Skeletal muscle tissue (tissue), 4 donors: ENCODE data around the gene C14orf132. TPM values are rescaled to one million over a fixed set of nuclear protein-coding genes. Genes with fewer than 3 reads are reported as not detected.

Source experiments
- H3K27ac ChIP-seq: one replicate; pipeline ENCODE4 v1.7.0; 2013; ENCODE audit warnings: mild to moderate bottlenecking, low read depth, low read length, inconsistent platforms
- H3K27me3 ChIP-seq, 3 donors: one replicate each; pipeline ENCODE4 v1.7.0; 2013; ENCODE audit warnings: low read length in 3 of 3; ENCODE audit not compliant: control insufficient read depth in 3 of 3, insufficient read depth in 3 of 3
- H3K36me3 ChIP-seq, 3 donors: one replicate each; pipeline ENCODE4 v1.7.0; 2013; ENCODE audit warnings: low read length in 3 of 3; ENCODE audit not compliant: control insufficient read depth in 3 of 3, insufficient read depth in 3 of 3
- H3K4me1 ChIP-seq, 3 donors: one replicate each; pipeline ENCODE4 v1.7.0; 2013; ENCODE audit warnings: low read length in 3 of 3, mild to moderate bottlenecking in 3 of 3; ENCODE audit not compliant: control insufficient read depth in 3 of 3, insufficient read depth in 3 of 3
- H3K4me3 ChIP-seq, 3 donors: one replicate each; pipeline ENCODE4 v1.7.0; 2013; ENCODE audit warnings: low read length in 3 of 3
- H3K9ac ChIP-seq, 3 donors: one replicate each; pipeline ENCODE4 v1.7.0; 2013; ENCODE audit warnings: low read length in 3 of 3, mild to moderate bottlenecking in 3 of 3, moderate library complexity in 2 of 3, low read depth in 1 of 3
- H3K9me3 ChIP-seq, 3 donors: one replicate each; pipeline ENCODE4 v1.7.0; 2013; ENCODE audit warnings: low read length in 3 of 3; ENCODE audit not compliant: control insufficient read depth in 3 of 3
- total RNA-seq: library from RNA; depleted of rRNA; stranded (reverse); fragments of >200 nt; gene quantifications from one replicate; pipeline ENCODE4 v1.2.3, GENCODE V29; 2014
- donor health status: Osteomylitis.

Gene C14orf132
- total RNA-seq, 1 donor from 2014 or later = 8.9 TPM

DNA sequence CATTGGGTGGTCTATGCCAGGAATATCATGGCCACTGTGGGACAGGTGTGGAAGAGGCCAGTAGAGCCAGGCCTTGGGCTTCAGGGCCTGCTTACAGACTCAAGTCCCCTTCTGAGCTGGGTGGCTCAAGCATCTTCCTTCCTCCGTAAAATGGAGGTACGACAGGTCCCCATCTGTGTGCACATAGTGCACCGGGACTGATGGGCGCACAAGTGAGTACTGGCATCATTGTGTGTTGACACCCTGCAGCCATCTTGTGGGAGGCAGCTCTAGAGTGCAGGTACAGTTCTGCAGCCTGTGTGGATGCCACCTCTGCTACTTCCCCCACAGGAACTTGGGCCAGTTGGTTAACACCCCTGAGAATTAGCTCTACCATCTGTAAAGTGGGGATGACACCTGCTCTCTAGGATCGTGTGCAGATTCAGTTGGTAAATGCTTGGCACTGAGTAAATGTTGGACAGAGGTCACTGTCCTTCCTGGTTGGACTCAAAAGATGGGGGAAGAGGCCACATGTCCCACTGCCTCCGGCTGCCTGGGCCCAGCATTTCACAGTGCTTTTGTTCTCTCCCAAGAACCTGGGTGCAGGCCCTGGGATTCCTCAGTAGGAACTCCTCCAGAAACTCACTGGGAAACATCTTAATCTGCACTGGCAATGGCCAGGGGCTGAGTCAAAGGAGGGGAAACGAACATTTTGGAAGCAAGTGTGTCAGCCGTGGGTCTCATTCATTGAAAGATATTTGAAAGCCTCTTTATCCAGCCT, 70.6 kb downstream of the C14orf132 start:
- Histone ChIP-seq H3K36me3 (no peaks in the 10 kb centered on the region), H3K4me3 (no peak overlapping the region), H3K9me3 (no peaks in the 10 kb centered on the region), H3K9ac (no peak overlapping the region), H3K27ac (no peak overlapping the region), H3K27me3 (peaks cover 0 to 8% (median 0%) of the 10 kb centered on the region in 3 donors), H3K4me1 (peaks cover 3 to 6% (median 3%) of the 10 kb centered on the region in 3 donors)

GRCh38 chr14:96112032-96112431, 72.9 kb downstream of the C14orf132 start:
- Histone ChIP-seq H3K4me1 (no peaks in the 10 kb centered on the region), H3K9ac (no peak overlapping the region), H3K27me3 (peaks cover 0 to 5% (median 0%) of the 10 kb centered on the region in 3 donors), H3K9me3 (no peaks in the 10 kb centered on the region), H3K4me3 (no peak overlapping the region), H3K36me3 (no peaks in the 10 kb centered on the region), H3K27ac (no peak overlapping the region)

DNA sequence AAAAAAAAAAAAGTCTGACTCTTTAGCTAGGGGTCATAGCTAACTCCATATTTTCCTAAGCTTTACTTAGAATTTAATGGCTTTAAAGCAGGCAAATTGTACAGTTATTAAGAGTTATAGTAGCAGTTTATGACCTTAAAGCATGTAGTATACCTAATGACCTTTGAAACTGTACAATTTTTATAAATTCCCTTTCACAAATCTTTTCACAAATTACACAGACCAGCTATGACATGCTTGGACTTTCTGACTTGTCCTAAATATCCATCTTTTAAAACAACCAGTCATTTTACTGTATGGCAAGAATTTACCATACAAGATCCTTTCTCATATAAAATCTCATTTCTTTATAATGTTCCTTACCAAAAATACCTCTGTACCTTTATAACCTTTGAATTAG, 74.8 kb downstream of the C14orf132 start:
- Histone ChIP-seq H3K27me3 (peaks cover 0 to 5% (median 0%) of the 10 kb centered on the region in 3 donors), H3K27ac (no peak overlapping the region), H3K36me3 (no peaks in the 10 kb centered on the region), H3K4me3 (no peak overlapping the region), H3K4me1 (no peaks in the 10 kb centered on the region), H3K9me3 (no peaks in the 10 kb centered on the region), H3K9ac (no peak overlapping the region)

DNA sequence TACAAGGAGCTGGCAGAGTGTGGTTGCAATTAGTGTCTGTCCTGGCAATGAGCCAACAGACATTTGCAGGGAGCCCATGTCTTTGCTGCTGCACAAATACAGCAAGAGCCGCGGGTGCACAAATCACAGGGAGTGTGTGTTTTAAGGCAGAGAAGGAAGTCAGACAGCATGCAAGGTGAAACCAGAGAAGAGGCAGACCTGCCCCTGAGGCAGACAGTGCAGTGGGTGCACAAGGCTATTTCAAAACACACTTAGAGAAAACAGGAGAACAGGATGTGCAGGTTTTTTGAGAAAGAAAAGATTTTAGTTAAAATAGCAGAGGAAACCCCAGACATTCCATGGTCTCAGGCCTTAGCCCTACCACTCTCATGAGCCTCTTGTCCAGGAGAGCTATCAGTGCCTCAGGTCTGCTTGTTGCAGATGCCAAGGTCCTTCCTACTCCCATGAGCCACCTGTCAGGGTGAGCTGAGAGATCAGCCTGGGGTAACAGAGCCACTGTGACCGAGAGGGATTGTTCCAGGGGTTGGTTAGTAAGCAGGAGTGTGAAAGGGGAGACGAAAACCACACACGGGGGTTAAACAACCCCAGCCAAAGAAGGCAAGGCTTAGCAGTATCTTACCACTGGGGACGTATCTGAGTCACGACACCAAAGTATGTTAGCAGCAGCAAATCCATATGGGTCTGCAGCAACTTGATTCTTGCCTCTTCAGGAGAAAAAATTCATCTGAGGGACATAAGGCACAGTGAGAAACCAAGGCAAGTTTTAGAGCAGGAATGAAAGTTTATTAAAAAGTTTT, 78.1 kb downstream of the C14orf132 start:
- no peak overlapping the region for H3K27ac ChIP-seq
- no peaks in the 10 kb centered on the region for H3K4me1 ChIP-seq
- no peaks in the 10 kb centered on the region for H3K36me3 ChIP-seq
- H3K27me3 ChIP-seq = no peaks in the 10 kb centered on the region
- no peaks in the 10 kb centered on the region for H3K9me3 ChIP-seq
- no peak overlapping the region for H3K9ac ChIP-seq
- H3K4me3 ChIP-seq = no peak overlapping the region

DNA sequence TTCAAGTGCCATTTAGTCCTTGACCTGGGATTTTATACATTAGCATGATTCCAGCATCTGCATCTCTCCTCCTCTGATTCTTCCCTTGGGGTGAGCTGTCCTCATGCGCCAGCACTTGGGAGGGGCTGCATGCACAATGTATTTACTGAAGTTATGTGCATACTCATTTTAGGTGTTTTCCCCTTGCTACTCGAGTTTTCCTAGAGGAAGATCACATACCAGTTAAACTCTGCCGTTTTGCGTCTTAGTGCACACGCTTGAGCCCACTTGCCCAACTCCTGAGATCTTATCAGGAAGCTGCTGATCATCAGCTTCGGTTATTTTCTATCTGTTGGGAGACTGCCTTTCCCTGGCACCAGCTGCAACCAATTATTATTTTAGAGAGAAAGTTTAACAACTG, 78.8 kb downstream of the C14orf132 start:
- H3K4me3 ChIP-seq = no peak overlapping the region
- H3K36me3 ChIP-seq = no peaks in the 10 kb centered on the region
- no peaks in the 10 kb centered on the region for H3K9me3 ChIP-seq
- H3K9ac ChIP-seq = no peak overlapping the region
- no peaks in the 10 kb centered on the region for H3K4me1 ChIP-seq
- H3K27me3 ChIP-seq = no peaks in the 10 kb centered on the region
- H3K27ac ChIP-seq = no peak overlapping the region

GRCh38 chr14:96118391-96118790, 79.2 kb downstream of the C14orf132 start:
- no peak overlapping the region for H3K9ac ChIP-seq
- H3K4me3 ChIP-seq = no peak overlapping the region
- no peak overlapping the region for H3K27ac ChIP-seq
- H3K27me3 ChIP-seq = no peaks in the 10 kb centered on the region
- H3K4me1 ChIP-seq = no peaks in the 10 kb centered on the region
- H3K36me3 ChIP-seq = no peaks in the 10 kb centered on the region
- H3K9me3 ChIP-seq = no peaks in the 10 kb centered on the region

DNA sequence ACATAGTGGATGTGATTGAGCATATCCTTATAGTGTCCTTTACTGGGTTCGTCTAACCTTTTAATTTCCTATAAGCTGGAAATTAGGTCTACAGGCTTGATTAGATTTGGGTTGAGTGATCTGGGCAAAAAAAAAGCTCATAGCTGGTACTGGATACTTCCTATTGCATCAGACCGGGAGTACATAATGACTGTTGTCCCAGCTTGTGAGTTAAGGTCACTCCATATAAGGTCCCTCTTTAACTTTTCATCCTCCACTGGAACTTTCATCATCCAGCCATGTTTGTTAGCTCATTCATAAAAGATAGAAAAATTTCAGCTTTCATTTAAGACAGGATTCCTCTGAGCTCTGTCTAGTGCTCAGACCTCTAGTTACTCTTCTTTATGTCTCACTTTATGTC, 80.8 kb downstream of the C14orf132 start:
- H3K36me3 ChIP-seq = no peaks in the 10 kb centered on the region
- H3K27me3 ChIP-seq = no peaks in the 10 kb centered on the region
- H3K27ac ChIP-seq = no peak overlapping the region
- H3K4me1 ChIP-seq = no peaks in the 10 kb centered on the region
- no peak overlapping the region for H3K4me3 ChIP-seq
- H3K9me3 ChIP-seq = no peaks in the 10 kb centered on the region
- H3K9ac ChIP-seq = no peak overlapping the region

DNA sequence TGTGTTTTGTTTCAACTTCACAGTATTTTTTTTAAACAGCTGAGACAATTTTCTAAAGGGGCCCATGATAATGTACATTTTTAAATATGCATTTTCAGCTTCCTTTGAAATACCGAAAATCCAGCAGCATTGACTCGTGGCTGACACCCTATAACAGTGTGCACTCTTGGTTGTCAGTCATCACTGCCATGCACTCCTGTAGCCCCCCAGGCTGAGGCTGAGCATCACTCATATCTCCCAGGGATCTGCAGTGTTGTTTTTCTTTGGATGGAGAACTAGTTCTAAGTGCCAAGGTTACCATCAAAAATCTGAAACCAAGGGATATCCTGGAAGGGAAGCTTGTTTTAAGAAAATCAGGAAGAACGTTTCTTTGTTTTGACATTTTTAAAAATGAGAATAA, 81.2 kb downstream of the C14orf132 start:
- H3K36me3 ChIP-seq = no peaks in the 10 kb centered on the region
- H3K27ac ChIP-seq = no peak overlapping the region
- H3K4me3 ChIP-seq = no peak overlapping the region
- H3K27me3 ChIP-seq = no peaks in the 10 kb centered on the region
- H3K4me1 ChIP-seq = no peaks in the 10 kb centered on the region
- H3K9ac ChIP-seq = no peak overlapping the region
- no peaks in the 10 kb centered on the region for H3K9me3 ChIP-seq

DNA sequence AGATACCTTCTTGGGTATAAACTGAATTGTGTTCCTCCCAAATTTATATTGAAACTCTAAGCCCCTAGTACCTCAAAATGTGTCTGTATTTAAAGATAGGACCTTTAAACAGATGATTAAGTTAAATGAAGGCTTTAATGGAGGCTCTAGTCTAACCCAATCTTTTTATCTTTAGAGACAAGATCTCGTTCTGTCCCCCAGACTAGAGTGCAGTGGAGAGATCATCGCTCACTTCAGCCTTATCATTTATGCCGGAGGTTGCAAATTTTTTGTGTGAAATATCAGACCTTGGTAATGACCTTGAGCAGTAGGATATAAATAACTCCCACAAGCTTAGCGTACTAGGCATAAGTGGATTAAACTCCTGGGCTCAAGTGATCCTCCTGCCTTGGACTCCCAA, 81.8 kb downstream of the C14orf132 start:
- Histone ChIP-seq H3K9me3 (no peaks in the 10 kb centered on the region), H3K4me3 (no peak overlapping the region), H3K4me1 (no peaks in the 10 kb centered on the region), H3K27me3 (no peaks in the 10 kb centered on the region), H3K36me3 (no peaks in the 10 kb centered on the region), H3K27ac (no peak overlapping the region), H3K9ac (no peak overlapping the region)

- Histone ChIP-seq H3K9me3 (no peaks in the 10 kb centered on the region), H3K4me3 (no peak overlapping the region), H3K4me1 (no peaks in the 10 kb centered on the region), H3K27ac (no peak overlapping the region), H3K9ac (no peak overlapping the region), H3K36me3 (no peaks in the 10 kb centered on the region), H3K27me3 (peaks cover 0 to 2% (median 0%) of the 10 kb centered on the region in 3 donors)
Observed at GRCh38 chr14:96121660-96122395, 82.7 kb downstream of the C14orf132 start.
